DOHH2 (cell line): ENCODE measurements around the gene SMIM10L2A.

Experiments used
- EZH2phosphoT487 ChIP-seq: fragments of 200-600 bp; sonication (generic); IDR thresholded peaks from 2 replicates; pipeline ENCODE4 v1.6.1; 2017; ENCODE audit warnings: borderline replicate concordance, mild to moderate bottlenecking, antibody characterized with exemption, low read length, moderate library complexity, mixed read lengths
- TF ChIP-seq, protein P1 (sequence below): fragments of 200-600 bp; sonication (generic); IDR thresholded peaks from one replicate; pipeline ENCODE4 v1.5.1; 2014; ENCODE audit warnings: antibody characterized with exemption, mild to moderate bottlenecking, low read depth, low read length; ENCODE audit not compliant: poor library complexity, severe bottlenecking

- TF ChIP-seq, protein P1, sequence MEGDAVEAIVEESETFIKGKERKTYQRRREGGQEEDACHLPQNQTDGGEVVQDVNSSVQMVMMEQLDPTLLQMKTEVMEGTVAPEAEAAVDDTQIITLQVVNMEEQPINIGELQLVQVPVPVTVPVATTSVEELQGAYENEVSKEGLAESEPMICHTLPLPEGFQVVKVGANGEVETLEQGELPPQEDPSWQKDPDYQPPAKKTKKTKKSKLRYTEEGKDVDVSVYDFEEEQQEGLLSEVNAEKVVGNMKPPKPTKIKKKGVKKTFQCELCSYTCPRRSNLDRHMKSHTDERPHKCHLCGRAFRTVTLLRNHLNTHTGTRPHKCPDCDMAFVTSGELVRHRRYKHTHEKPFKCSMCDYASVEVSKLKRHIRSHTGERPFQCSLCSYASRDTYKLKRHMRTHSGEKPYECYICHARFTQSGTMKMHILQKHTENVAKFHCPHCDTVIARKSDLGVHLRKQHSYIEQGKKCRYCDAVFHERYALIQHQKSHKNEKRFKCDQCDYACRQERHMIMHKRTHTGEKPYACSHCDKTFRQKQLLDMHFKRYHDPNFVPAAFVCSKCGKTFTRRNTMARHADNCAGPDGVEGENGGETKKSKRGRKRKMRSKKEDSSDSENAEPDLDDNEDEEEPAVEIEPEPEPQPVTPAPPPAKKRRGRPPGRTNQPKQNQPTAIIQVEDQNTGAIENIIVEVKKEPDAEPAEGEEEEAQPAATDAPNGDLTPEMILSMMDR, result no peak
- TF ChIP-seq EZH2phosphoT487, result no peak
Observed at GRCh38 chrX:135421932-135422809, at the start of gene SMIM10L2A.
